HCT116 (cell line): ENCODE results near the gene NAGPA. TPM values are rescaled to one million over a fixed set of nuclear protein-coding genes. Genes with fewer than 3 reads are reported as not detected.

ENCODE experiments used
- ATAC-seq: fragments of 200-7000 bp; cut with Tn5 transposase; 2 replicates; pipeline ENCODE4 v1.9.1; 2020; ENCODE audit warnings: mild to moderate bottlenecking, moderate library complexity
- BruUV-seq: library from RNA; stranded (reverse); fragments of 400-500 nt; replicated peaks from 2 replicates; lab custom pipeline; 2021; lab: Mats Ljungman, UMichigan
- CTCF ChIA-PET: fragments of 300-600 bp; sonication (Branson Sonifier 250); formaldehyde crosslinking; loops from one replicate; lab custom pipeline; 2021; ENCODE audit warnings: antibody characterized with exemption; lab: Charles Lee
- POLR2A ChIA-PET: fragments of 300-600, 350-600 bp; sonication (Branson Sonifier 250); formaldehyde crosslinking; loops from one replicate; lab custom pipeline; 2021; ENCODE audit warnings: antibody characterized with exemption; lab: Charles Lee
- RAD21 ChIA-PET, 2 experiments: fragments of 300-600 bp; sonication (Branson Sonifier 250); formaldehyde crosslinking; loops; one replicate each; lab custom pipeline; 2023; ENCODE audit warnings: low total read pairs in 2 of 2; ENCODE audit not compliant: uncharacterized antibody in 2 of 2, unreplicated experiment in 2 of 2, low non-redundant PET in 1 of 2; lab: Charles Lee
- DNase-seq: peaks from one replicate; pipeline ENCODE4 v3.0.0-alpha.2; 2010; ENCODE audit warnings: low read depth, low spot score
- H2AFZ ChIP-seq: fragments of 200-600 bp; shearing (Covaris generic), sonication (generic); 2 replicates; pipeline ENCODE4 v1.6.1; 2017; ENCODE audit warnings: low read depth, mixed run types, mixed read lengths, antibody characterized with exemption, low read length; ENCODE audit not compliant: poor library complexity, severe bottlenecking
- H3K27ac ChIP-seq: 2 replicates; pipeline ENCODE4 v1.5.1; 2012; ENCODE audit warnings: low read depth, low read length
- H3K27me3 ChIP-seq: fragments of 200-600 bp; sonication (generic); 2 replicates; pipeline ENCODE4 v1.6.1; 2016; ENCODE audit warnings: mixed run types, low read length, mixed read lengths; ENCODE audit not compliant: insufficient read depth
- H3K36me3 ChIP-seq, 2 experiments: fragments of 200-500 bp in 1 of 2; fragments of 200-600 bp in 1 of 2; sonication (Bioruptor generic) in 1 of 2; sonication (generic) in 1 of 2; 2 replicates each; pipeline versions ENCODE4 v1.5.1 to v1.6.1; 2014 to 2016; ENCODE audit warnings: low read length in 2 of 2, inconsistent platforms in 1 of 2, mixed read lengths in 1 of 2, mixed run types in 1 of 2; ENCODE audit not compliant: insufficient read depth in 2 of 2, control insufficient read depth in 1 of 2
- H3K4me1 ChIP-seq, 2 experiments: fragments of 200-600 bp in 1 of 2; sonication (generic) in 1 of 2; 2 replicates each; pipeline versions ENCODE4 v1.5.1 to v1.6.1; 2012 to 2017; ENCODE audit warnings: low read length in 2 of 2, inconsistent platforms in 1 of 2, mild to moderate bottlenecking in 1 of 2, mixed read lengths in 1 of 2, mixed run types in 1 of 2, moderate library complexity in 1 of 2; ENCODE audit not compliant: insufficient read depth in 2 of 2, control insufficient read depth in 1 of 2
- H3K4me2 ChIP-seq: fragments of 200-600 bp; sonication (generic); 2 replicates; pipeline ENCODE4 v1.6.1; 2017; ENCODE audit warnings: mixed run types, low read length, mixed read lengths
- H3K4me3 ChIP-seq, 2 experiments: fragments of 200-600 bp in 1 of 2; sonication (generic) in 1 of 2; replicated peaks in 1 of 2; 2 replicates each; pipeline ENCODE4 v1.5.1; 2011 to 2016; ENCODE audit warnings: low read length in 2 of 2, control low read depth in 1 of 2, low read depth in 1 of 2, mild to moderate bottlenecking in 1 of 2, mixed read lengths in 1 of 2, mixed run types in 1 of 2
- H3K79me2 ChIP-seq: fragments of 200-600 bp; sonication (generic); 2 replicates; pipeline ENCODE4 v1.6.1; 2017; ENCODE audit warnings: mild to moderate bottlenecking, mixed run types, low read length, moderate library complexity, mixed read lengths; ENCODE audit not compliant: insufficient read depth
- H3K9ac ChIP-seq: fragments of 200-600 bp; sonication (generic); 2 replicates; pipeline ENCODE4 v1.6.1; 2016; ENCODE audit warnings: low read length, mixed read lengths
- H3K9me2 ChIP-seq: fragments of 200-600 bp; sonication (generic), shearing (Covaris generic); 2 replicates; pipeline ENCODE4 v1.6.1; 2017; ENCODE audit warnings: mixed run types, mild to moderate bottlenecking, moderate library complexity; ENCODE audit not compliant: insufficient read depth
- H3K9me3 ChIP-seq, 2 experiments: fragments of 200-500 bp in 1 of 2; fragments of 200-600 bp in 1 of 2; sonication (Bioruptor generic) in 1 of 2; sonication (generic) in 1 of 2; 2 replicates each; pipeline ENCODE4 v1.6.1; 2014 to 2017; ENCODE audit warnings: low read length in 2 of 2, mixed read lengths in 2 of 2, inconsistent platforms in 1 of 2, low read depth in 1 of 2, mild to moderate bottlenecking in 1 of 2, mixed run types in 1 of 2, moderate library complexity in 1 of 2; ENCODE audit not compliant: control insufficient read depth in 1 of 2, insufficient read depth in 1 of 2
- H4K20me1 ChIP-seq: fragments of 200-600 bp; sonication (generic), shearing (Covaris generic); 2 replicates; pipeline ENCODE4 v1.6.1; 2017; ENCODE audit warnings: mixed run types, mild to moderate bottlenecking, moderate library complexity; ENCODE audit not compliant: insufficient read depth
- CTCF ChIP-seq, 3 experiments: fragments of 200-600 bp in 1 of 3; sonication (generic) in 1 of 3; IDR thresholded peaks in 2 of 3; conservative IDR thresholded peaks in 1 of 3; 2 replicates each; pipeline ENCODE4 v1.5.1; 2012 to 2017; ENCODE audit warnings: low read depth in 2 of 3, low read length in 2 of 3, antibody characterized with exemption in 1 of 3, borderline replicate concordance in 1 of 3, control low read depth in 1 of 3, mild to moderate bottlenecking in 1 of 3, mixed read lengths in 1 of 3, mixed run types in 1 of 3, moderate library complexity in 1 of 3; ENCODE audit not compliant: insufficient read depth in 1 of 3
- MAX ChIP-seq: IDR thresholded peaks from 2 replicates; pipeline ENCODE4 v1.6.1; 2012
- POLR2A ChIP-seq: IDR thresholded peaks from 2 replicates; pipeline ENCODE4 v1.7.0; 2011; ENCODE audit warnings: borderline replicate concordance; ENCODE audit not compliant: insufficient read depth, insufficient read length; ENCODE audit errors: extremely low read depth
- RAD21 ChIP-seq: IDR thresholded peaks from 2 replicates; pipeline ENCODE4 v1.6.1; 2012; ENCODE audit warnings: low read depth, mild to moderate bottlenecking
- REST ChIP-seq: IDR thresholded peaks from 2 replicates; pipeline ENCODE4 v1.6.1; 2012; ENCODE audit warnings: low read depth
- SP1 ChIP-seq: IDR thresholded peaks from 2 replicates; pipeline ENCODE4 v1.6.1; 2012; ENCODE audit warnings: low read depth
- SRF ChIP-seq: IDR thresholded peaks from 2 replicates; pipeline ENCODE4 v1.6.1; 2012; ENCODE audit warnings: low read depth
- YY1 ChIP-seq: IDR thresholded peaks from 2 replicates; pipeline ENCODE4 v1.6.1; 2011; ENCODE audit warnings: low read length, low read depth, moderate library complexity, mild to moderate bottlenecking; ENCODE audit not compliant: insufficient replicate concordance; ENCODE audit errors: extremely low read depth
- ZNF274 ChIP-seq: fragments of 200-500 bp; sonication (Bioruptor generic); IDR thresholded peaks from 2 replicates; pipeline ENCODE4 v1.6.1; 2014; ENCODE audit warnings: mild to moderate bottlenecking, low read depth, low read length, inconsistent platforms
- intact Hi-C: fragments of 100-400 bp; cut with micrococcal nuclease; formaldehyde crosslinking; loops from 2 replicates; pipeline ENCODE4 v1.10.0; 2022
- total RNA-seq: library from RNA; stranded (reverse); gene quantifications from one replicate; pipeline ENCODE4 v1.2.1, GENCODE V29; 2021; ENCODE audit not compliant: unreplicated experiment

Gene NAGPA
- total RNA-seq, 1 experiment from 2014 or later = 17.5 TPM

GRCh38 chr16:4976079-4976478, 57.7 kb downstream of the NAGPA start:
- Histone ChIP-seq H3K4me2 (no peak overlapping the region), H3K9me2 (no peaks in the 10 kb centered on the region), H2AFZ (no peak overlapping the region), H4K20me1 (no peaks in the 10 kb centered on the region), H3K4me3 (no peak overlapping the region), H3K27ac (no peak overlapping the region), H3K9me3 (no peaks in the 10 kb centered on the region), H3K79me2 (no peaks in the 10 kb centered on the region), H3K36me3 (no peaks in the 10 kb centered on the region), H3K9ac (no peak overlapping the region), H3K27me3 (peaks cover 4% of the 10 kb centered on the region; the same call in 1 of the 2 replicates), H3K4me1 (no peaks in the 10 kb centered on the region)
- POLR2A ChIA-PET = no interaction called here
- DNase-seq (no peak), ATAC-seq (no peak)
- CTCF ChIA-PET = interaction anchor here (1.9 kb wide), 1 partner anchor 109 kb away, joined by 4 read pairs; no protein-coding TSS in a partner anchor
- RAD21 ChIA-PET = no interaction called here
- intact Hi-C loops = no loop called here
- TF ChIP-seq POLR2A (no peak), ZNF274 (no peak), SP1 (no peak), SRF (no peak), REST (no peak), CTCF (IDR thresholded peaks at IDR 0.05 in 2 of 3, conservative IDR thresholded peaks at IDR 0.05 in 1 of 3; ENCODE audit: borderline replicate concordance in 1 of 3, insufficient read depth in 1 of 3, low read depth in 2 of 3, low read length in 2 of 3) (no peak), RAD21 (no peak), YY1 (no peak), MAX (no peak)
- TF ChIP-seq, all 23 proteins: peak for 0
- BruUV-seq = no TSS peak

Other genes with a start within 250 kb of the NAGPA start
- gene SEPTIN12, start 245.6 kb downstream of the NAGPA start, total RNA-seq = not detected
- gene SMIM22, start 238.6 kb downstream of the NAGPA start, total RNA-seq = 3.3 TPM
- 20.1 TPM for gene ROGDI, start 231.3 kb downstream of the NAGPA start, total RNA-seq
- 50.0 TPM for gene GLYR1, start 186.6 kb downstream of the NAGPA start, total RNA-seq
- 31.9 TPM for gene UBN1, start 186.5 kb downstream of the NAGPA start, total RNA-seq
- 56.4 TPM for gene PPL, start 96.8 kb downstream of the NAGPA start, total RNA-seq
- gene SEC14L5, start 75.6 kb downstream of the NAGPA start, total RNA-seq = 0.27 TPM
- 0.49 TPM for gene C16orf89, start 32.0 kb upstream of the NAGPA start, total RNA-seq
- 27.1 TPM for gene ALG1, start 37.9 kb upstream of the NAGPA start, total RNA-seq
- gene EEF2KMT, start 63.9 kb upstream of the NAGPA start, total RNA-seq = 25.6 TPM